WTC11 (cell line): Measurements from ENCODE around the gene LY6G6C.

Experiments used
- CREB1 ChIP-seq: sonication (generic); formaldehyde crosslinking; IDR thresholded peaks from 2 replicates; pipeline ENCODE4 v1.8.0; 2023; ENCODE audit warnings: mild to moderate bottlenecking, missing genetic modification reagents
- NFE2L1 ChIP-seq: sonication (generic); formaldehyde crosslinking; IDR thresholded peaks from 2 replicates; pipeline ENCODE4 v1.8.1; 2023; ENCODE audit warnings: missing genetic modification reagents
- USF2 ChIP-seq: sonication (generic); formaldehyde crosslinking; IDR thresholded peaks from 2 replicates; pipeline ENCODE4 v1.8.1; 2023; ENCODE audit warnings: mild to moderate bottlenecking, missing genetic modification reagents, moderate library complexity
- ZBTB21 ChIP-seq: sonication (generic); formaldehyde crosslinking; IDR thresholded peaks from 2 replicates; pipeline ENCODE4 v1.8.1; 2023; ENCODE audit warnings: mild to moderate bottlenecking, missing genetic modification reagents, borderline replicate concordance
- TF ChIP-seq, protein P1 (sequence below): fragments of 200-600 bp; IDR thresholded peaks from 2 replicates; pipeline ENCODE4 v1.8.0; 2022; ENCODE audit warnings: antibody characterized with exemption
- TF ChIP-seq, protein P2 (sequence below): sonication (generic); formaldehyde crosslinking; IDR thresholded peaks from 2 replicates; pipeline ENCODE4 v1.8.1; 2022; ENCODE audit warnings: low read depth, missing genetic modification reagents, borderline replicate concordance

- TF ChIP-seq NFE2L1 (no peak), CREB1 (no peak), USF2 (CRISPR knock-in tag) (no peak), ZBTB21 (CRISPR knock-in tag) (no peak)
- TF ChIP-seq, protein P1, sequence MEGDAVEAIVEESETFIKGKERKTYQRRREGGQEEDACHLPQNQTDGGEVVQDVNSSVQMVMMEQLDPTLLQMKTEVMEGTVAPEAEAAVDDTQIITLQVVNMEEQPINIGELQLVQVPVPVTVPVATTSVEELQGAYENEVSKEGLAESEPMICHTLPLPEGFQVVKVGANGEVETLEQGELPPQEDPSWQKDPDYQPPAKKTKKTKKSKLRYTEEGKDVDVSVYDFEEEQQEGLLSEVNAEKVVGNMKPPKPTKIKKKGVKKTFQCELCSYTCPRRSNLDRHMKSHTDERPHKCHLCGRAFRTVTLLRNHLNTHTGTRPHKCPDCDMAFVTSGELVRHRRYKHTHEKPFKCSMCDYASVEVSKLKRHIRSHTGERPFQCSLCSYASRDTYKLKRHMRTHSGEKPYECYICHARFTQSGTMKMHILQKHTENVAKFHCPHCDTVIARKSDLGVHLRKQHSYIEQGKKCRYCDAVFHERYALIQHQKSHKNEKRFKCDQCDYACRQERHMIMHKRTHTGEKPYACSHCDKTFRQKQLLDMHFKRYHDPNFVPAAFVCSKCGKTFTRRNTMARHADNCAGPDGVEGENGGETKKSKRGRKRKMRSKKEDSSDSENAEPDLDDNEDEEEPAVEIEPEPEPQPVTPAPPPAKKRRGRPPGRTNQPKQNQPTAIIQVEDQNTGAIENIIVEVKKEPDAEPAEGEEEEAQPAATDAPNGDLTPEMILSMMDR, result no peak
- TF ChIP-seq, protein P2, sequence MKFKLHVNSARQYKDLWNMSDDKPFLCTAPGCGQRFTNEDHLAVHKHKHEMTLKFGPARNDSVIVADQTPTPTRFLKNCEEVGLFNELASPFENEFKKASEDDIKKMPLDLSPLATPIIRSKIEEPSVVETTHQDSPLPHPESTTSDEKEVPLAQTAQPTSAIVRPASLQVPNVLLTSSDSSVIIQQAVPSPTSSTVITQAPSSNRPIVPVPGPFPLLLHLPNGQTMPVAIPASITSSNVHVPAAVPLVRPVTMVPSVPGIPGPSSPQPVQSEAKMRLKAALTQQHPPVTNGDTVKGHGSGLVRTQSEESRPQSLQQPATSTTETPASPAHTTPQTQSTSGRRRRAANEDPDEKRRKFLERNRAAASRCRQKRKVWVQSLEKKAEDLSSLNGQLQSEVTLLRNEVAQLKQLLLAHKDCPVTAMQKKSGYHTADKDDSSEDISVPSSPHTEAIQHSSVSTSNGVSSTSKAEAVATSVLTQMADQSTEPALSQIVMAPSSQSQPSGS (CRISPR knock-in tag), result no peak
Observed at GRCh38 chr6:31676322-31676903, 45.1 kb downstream of the LY6G6C start.
